H1 (cell line): ENCODE results near the gene ALDH1L2. TPM values are rescaled to one million over a fixed set of nuclear protein-coding genes. Genes with fewer than 3 reads are reported as not detected.

ENCODE experiments used
- CTCF ChIA-PET: fragments of 300-600 bp; sonication (Branson Sonifier 250); formaldehyde crosslinking; loops from one replicate; lab custom pipeline; 2021; ENCODE audit not compliant: partially characterized antibody; lab: Charles Lee
- POLR2A ChIA-PET: fragments of 300-600 bp; sonication (Branson Sonifier 250); formaldehyde crosslinking; loops from one replicate; lab custom pipeline; 2021; ENCODE audit warnings: inconsistent platforms; ENCODE audit not compliant: partially characterized antibody; lab: Charles Lee
- DNase-seq, 2 experiments: peaks; one replicate each; pipeline versions ENCODE4 v3.0.0 to v3.0.0-alpha.2; 2010 to 2022; ENCODE audit warnings: low spot score in 2 of 2, low read depth in 1 of 2, mixed read lengths in 1 of 2
- FAIRE-seq: peaks from 2 replicates; lab custom pipeline; 2011; peaks lifted over from hg19 to GRCh38; lab: Jason Lieb, UNC
- H2AFZ ChIP-seq: 2 replicates; pipeline ENCODE4 v1.8.1; 2012; ENCODE audit warnings: low read length, inconsistent platforms
- H2AK5ac ChIP-seq: 2 replicates; pipeline ENCODE4 v1.6.1; 2013; ENCODE audit warnings: low read depth, low read length
- H2BK120ac ChIP-seq: replicated peaks from 2 replicates; pipeline ENCODE3; 2013; ENCODE audit warnings: low read depth, low read length, inconsistent platforms
- H2BK12ac ChIP-seq: 2 replicates; pipeline ENCODE4 v1.6.1; 2013; ENCODE audit warnings: low read depth, low read length
- H2BK15ac ChIP-seq: 2 replicates; pipeline ENCODE4 v1.6.1; 2013; ENCODE audit warnings: low read length
- H2BK20ac ChIP-seq: 2 replicates; pipeline ENCODE4 v1.6.1; 2013; ENCODE audit warnings: low read length
- H2BK5ac ChIP-seq: 2 replicates; pipeline ENCODE4 v1.6.1; 2013; ENCODE audit warnings: low read depth, low read length
- H3K14ac ChIP-seq: 2 replicates; pipeline ENCODE4 v1.6.1; 2013; ENCODE audit warnings: inconsistent platforms; ENCODE audit not compliant: insufficient read length
- H3K18ac ChIP-seq: 2 replicates; pipeline ENCODE4 v1.6.1; 2013; ENCODE audit warnings: low read length; ENCODE audit errors: extremely low read depth
- H3K23ac ChIP-seq: 2 replicates; pipeline ENCODE4 v1.6.1; 2013; ENCODE audit warnings: inconsistent platforms; ENCODE audit not compliant: insufficient read length
- H3K23me2 ChIP-seq: 2 replicates; pipeline ENCODE4 v1.6.1; 2013; ENCODE audit warnings: low read depth, low read length
- H3K27ac ChIP-seq: 2 replicates; pipeline ENCODE4 v1.6.1; 2011; ENCODE audit warnings: low read depth, low read length, inconsistent platforms
- H3K27me3 ChIP-seq, 4 experiments: replicated peaks in 1 of 4; 1 replicate in 1 of 4; 2 replicates in 3 of 4; pipeline versions ENCODE4 v1.6.1 to v1.8.1; 2011 to 2013; ENCODE audit warnings: low read length in 3 of 4, mild to moderate bottlenecking in 3 of 4, inconsistent platforms in 2 of 4, mixed read lengths in 2 of 4, moderate library complexity in 1 of 4; ENCODE audit not compliant: control insufficient read depth in 3 of 4, insufficient read depth in 3 of 4; ENCODE audit errors: extremely low read depth in 1 of 4
- H3K36me3 ChIP-seq, 4 experiments: 2 replicates each; pipeline versions ENCODE4 v1.6.1 to v1.8.1; 2011 to 2013; ENCODE audit warnings: mild to moderate bottlenecking in 4 of 4, low read length in 3 of 4, moderate library complexity in 2 of 4, control low read depth in 1 of 4, inconsistent platforms in 1 of 4; ENCODE audit not compliant: insufficient read depth in 4 of 4, control insufficient read depth in 2 of 4
- H3K4ac ChIP-seq: replicated peaks from 2 replicates; pipeline ENCODE3; 2013; ENCODE audit warnings: low read length, low read depth, mixed read lengths, inconsistent platforms; ENCODE audit not compliant: insufficient read length
- H3K4me1 ChIP-seq, 4 experiments: replicated peaks in 1 of 4; 1 replicate in 1 of 4; 2 replicates in 3 of 4; pipeline versions ENCODE4 v1.6.1 to v1.8.1; 2011 to 2013; ENCODE audit warnings: low read length in 3 of 4, inconsistent platforms in 2 of 4, mixed read lengths in 1 of 4; ENCODE audit not compliant: insufficient read depth in 4 of 4, control insufficient read depth in 3 of 4
- H3K4me2 ChIP-seq, 2 experiments: 2 replicates each; pipeline versions ENCODE4 v1.6.1 to v1.8.1; 2011 to 2013; ENCODE audit warnings: low read depth in 2 of 2, low read length in 2 of 2, control low read depth in 1 of 2, inconsistent platforms in 1 of 2, mild to moderate bottlenecking in 1 of 2; ENCODE audit not compliant: insufficient read depth in 1 of 2
- H3K4me3 ChIP-seq, 4 experiments: fragments of 200-600, 300-600 bp in 1 of 4; sonication (generic), shearing (Covaris generic), sonication (Bioruptor Twin) in 1 of 4; 2 replicates each; pipeline versions ENCODE4 v1.5.1 to v1.8.1; 2011 to 2016; ENCODE audit warnings: low read length in 4 of 4, low read depth in 3 of 4, control low read depth in 2 of 4, inconsistent platforms in 2 of 4, mild to moderate bottlenecking in 2 of 4, mixed read lengths in 1 of 4, moderate library complexity in 1 of 4; ENCODE audit not compliant: insufficient read depth in 2 of 4; ENCODE audit errors: extremely low read depth in 1 of 4
- H3K56ac ChIP-seq: replicated peaks from 2 replicates; pipeline ENCODE3; 2013; ENCODE audit warnings: low read depth, mild to moderate bottlenecking, mixed read lengths, low read length, inconsistent platforms; ENCODE audit not compliant: insufficient read length
- H3K79me1 ChIP-seq: 2 replicates; pipeline ENCODE4 v1.6.1; 2013; ENCODE audit warnings: low read depth, low read length, control low read depth
- H3K79me2 ChIP-seq, 2 experiments: 2 replicates each; pipeline versions ENCODE4 v1.6.1 to v1.8.1; 2012 to 2013; ENCODE audit warnings: low read length in 2 of 2, mild to moderate bottlenecking in 2 of 2, inconsistent platforms in 1 of 2; ENCODE audit not compliant: insufficient read depth in 2 of 2, control insufficient read depth in 1 of 2
- H3K9ac ChIP-seq, 4 experiments: replicated peaks in 1 of 4; 1 replicate in 1 of 4; 2 replicates in 3 of 4; pipeline versions ENCODE4 v1.6.1 to v1.8.1; 2011 to 2013; ENCODE audit warnings: low read depth in 3 of 4, low read length in 3 of 4, control low read depth in 2 of 4, mild to moderate bottlenecking in 2 of 4, moderate library complexity in 2 of 4, inconsistent platforms in 1 of 4; ENCODE audit errors: extremely low read depth in 1 of 4
- H3K9me3 ChIP-seq, 2 experiments: 2 replicates each; pipeline versions ENCODE4 v1.6.1 to v1.8.1; 2012 to 2013; ENCODE audit warnings: mild to moderate bottlenecking in 2 of 2, moderate library complexity in 2 of 2, control low read depth in 1 of 2, inconsistent platforms in 1 of 2, low read depth in 1 of 2, low read length in 1 of 2, mixed read lengths in 1 of 2; ENCODE audit not compliant: insufficient read depth in 2 of 2
- H4K20me1 ChIP-seq, 2 experiments: replicated peaks in 1 of 2; 2 replicates each; pipeline versions ENCODE3 to v1.8.1; 2011 to 2013; ENCODE audit warnings: inconsistent platforms in 2 of 2, low read length in 2 of 2, mild to moderate bottlenecking in 1 of 2; ENCODE audit not compliant: insufficient read depth in 2 of 2, control insufficient read depth in 1 of 2
- H4K5ac ChIP-seq: 2 replicates; pipeline ENCODE4 v1.6.1; 2013; ENCODE audit warnings: low read length, low read depth, mixed read lengths, inconsistent platforms; ENCODE audit not compliant: insufficient read length
- H4K8ac ChIP-seq: 2 replicates; pipeline ENCODE4 v1.8.0; 2013; ENCODE audit warnings: mild to moderate bottlenecking, moderate library complexity, low read length, inconsistent platforms; ENCODE audit not compliant: insufficient read depth; ENCODE audit errors: extremely low read depth
- H4K91ac ChIP-seq: replicated peaks from 2 replicates; pipeline ENCODE3; 2013; ENCODE audit warnings: low read length, mixed read lengths, inconsistent platforms; ENCODE audit not compliant: insufficient read length
- BACH1 ChIP-seq: IDR thresholded peaks from 2 replicates; pipeline ENCODE4 v1.6.1; 2012; ENCODE audit warnings: low read length, improper control_type of control experiment
- POLR2AphosphoS5 ChIP-seq: IDR thresholded peaks from 2 replicates; pipeline ENCODE4 v1.6.1; 2011; ENCODE audit warnings: low read depth, low read length
- SIN3A ChIP-seq, 2 experiments: IDR thresholded peaks in 1 of 2; conservative IDR thresholded peaks in 1 of 2; 2 replicates each; pipeline ENCODE4 v1.6.1; 2011 to 2012; ENCODE audit warnings: low read length in 2 of 2, improper control_type of control experiment in 1 of 2, low read depth in 1 of 2, mild to moderate bottlenecking in 1 of 2
- WGBS, 2 experiments: shearing (Covaris generic) in 1 of 2; methylation state at CpG; one replicate each; pipeline versions ENCODE4 v1.1.6 to v1.1.7; 2013 to 2015; ENCODE audit warnings: low lambda C conversion rate in 2 of 2, mixed read lengths in 2 of 2, inconsistent platforms in 1 of 2, low coverage in 1 of 2, missing lambda C conversion rate in 1 of 2; ENCODE audit not compliant: insufficient replicate concordance in 2 of 2, insufficient coverage in 1 of 2, insufficient read length in 1 of 2; ENCODE audit errors: extremely low coverage in 1 of 2, missing lambda C conversion rate in 1 of 2; 5-methylcytosine and 5-hydroxymethylcytosine counted together
- polyA plus RNA-seq, 7 experiments: library from polyadenylated mRNA; depleted of rRNA in 3 of 7; stranded (reverse) in 5 of 7; unstranded in 2 of 7; fragments of >200 nt in 5 of 7; fragments of 200-250 nt in 2 of 7; gene quantifications; 1 replicate in 5 of 7; 2 replicates in 1 of 7; 4 replicates in 1 of 7; pipeline versions ENCODE4 v1.2.1 to v1.2.3, GENCODE V29; 2011 to 2013; ENCODE audit warnings: missing spikeins in 2 of 7, mixed read lengths in 2 of 7
- total RNA-seq: library from RNA; stranded (reverse); fragmentation: NEBNext Ultra II Directional; extraction: Animal tissue kit (Norgen Biotek cat#: 25700); gene quantifications from 2 replicates; pipeline ENCODE4 v1.2.1, GENCODE V29; 2021

ALDH1L2 gene
- total and polyA plus RNA-seq, 2 of the 8 experiments (the other 6 are each of a cell fraction or from before 2014, with no cell fraction given) = 3.7 to 7.2 TPM

DNA sequence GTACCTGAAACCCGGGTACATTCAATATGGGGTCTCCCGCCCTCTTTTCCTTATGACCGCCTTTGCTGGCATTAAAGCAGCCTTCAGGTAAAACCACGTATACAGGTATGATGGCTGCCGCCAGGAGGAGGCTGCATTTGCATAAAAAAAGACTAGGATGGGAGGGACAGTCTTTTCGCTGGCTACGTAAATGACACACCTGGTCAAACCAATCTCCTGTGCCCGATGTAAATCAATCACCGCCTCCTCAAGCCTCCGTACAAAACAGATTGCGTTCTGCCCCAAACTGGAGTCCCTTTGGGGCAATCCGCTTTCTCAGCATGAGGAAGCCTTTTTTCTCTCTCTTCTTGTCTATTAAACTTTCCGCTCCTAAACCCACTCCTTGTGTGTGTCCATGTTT is 8.1 kb upstream of the ALDH1L2 start:
- ChIA-PET CTCF (interaction anchor here (1.0 kb wide), 1 partner anchor 10 kb away, joined by 3 read pairs; no protein-coding TSS in a partner anchor), POLR2A (interaction anchor here (0.6 to 2.9 kb wide), 9 partner anchors 8 to 80 kb away, joined by 3 to 31 read pairs (median 5); partner anchors contain the start of gene WASHC4)
- TF ChIP-seq SIN3A (conservative IDR thresholded peaks at IDR 0.05 in 1 of 2, IDR thresholded peaks at IDR 0.05 in 1 of 2; ENCODE audit: low read depth in 1 of 2, low read length in 2 of 2) (no peak), POLR2AphosphoS5 (peak; percentile 61; the same call in 1 of the 2 replicates), BACH1 (no peak)

More for the DNA sequence above, 8.1 kb upstream of the ALDH1L2 start:
- no peak overlapping the region for H3K14ac ChIP-seq
- peak overlapping the region; percentile 47 to 52 for H3K4me2 ChIP-seq
- H4K20me1 ChIP-seq = no peaks in the 10 kb centered on the region
- H2BK15ac ChIP-seq = no peak overlapping the region
- H2AFZ ChIP-seq = peak overlapping the region; percentile 31; the same call in 1 of the 2 replicates
- FAIRE-seq (peak; percentile 93), DNase-seq (peak; percentile 64 to 89)
- no peak overlapping the region for H3K23ac ChIP-seq
- peak overlapping the region; percentile 89 for H3K27ac ChIP-seq
- H2AK5ac ChIP-seq = no peak overlapping the region; the same call in 1 of the 2 replicates
- no peak overlapping the region; the same call in 1 of the 2 replicates for H3K18ac ChIP-seq
- peak overlapping the region; percentile 87 for H2BK5ac ChIP-seq
- peaks cover 8 to 9% of the 10 kb centered on the region in 2 experiments; a peak in 3 of 4 replicates for H3K9me3 ChIP-seq
- H4K91ac ChIP-seq = no peak overlapping the region
- H3K23me2 ChIP-seq = 0 out of 2 replicates have a peak, but pooled peaks cover 3% of the 10 kb centered on the region
- H3K4me3 ChIP-seq = peak overlapping the region in 3 of 4 experiments; percentile 2 to 49 (median 2); a peak in 5 of 8 replicates
- no peaks in the 10 kb centered on the region for H3K27me3 ChIP-seq
- no peak overlapping the region for H3K4ac ChIP-seq
- no peaks in the 10 kb centered on the region for H3K36me3 ChIP-seq
- H4K8ac ChIP-seq = no peak overlapping the region
- H2BK12ac ChIP-seq = peak overlapping the region; percentile 93; the same call in 1 of the 2 replicates
- peak overlapping the region in 3 of 4 experiments; percentile 49 to 56 (median 51); a peak in 5 of 7 replicates for H3K9ac ChIP-seq
- no peak overlapping the region for H2BK120ac ChIP-seq
- 6% methylated on average over 13 of the region's 13 CpGs; no CpG with 5 or more reads in 1 of the 2 experiments for WGBS, 2 experiments
- H2BK20ac ChIP-seq = no peak overlapping the region
- no peaks in the 10 kb centered on the region for H3K79me1 ChIP-seq
- H3K79me2 ChIP-seq = no peaks in the 10 kb centered on the region
- H4K5ac ChIP-seq = peak overlapping the region; percentile 31
- no peak overlapping the region for H3K56ac ChIP-seq
- peaks cover 14 to 29% (median 20%) of the 10 kb centered on the region in 4 experiments; a peak in 6 of 7 replicates for H3K4me1 ChIP-seq
